Body of pancreas (tissue), 4 donors: ENCODE results near the gene PDE1A.

Experiments used
- CTCF ChIP-seq, 7 experiments: fragments of 450-650 bp in 4 of 7; fragments of 200-600 bp in 3 of 7; sonication (generic) in 3 of 7; IDR thresholded peaks; one replicate each; pipeline ENCODE4 v1.5.1; 2016 to 2019; ENCODE audit warnings: antibody characterized with exemption in 7 of 7
- POLR2A ChIP-seq, 3 donors: fragments of 450-650 bp; IDR thresholded peaks; one replicate each; pipeline ENCODE4 v1.6.1; 2016; ENCODE audit warnings: antibody characterized with exemption in 3 of 3, mild to moderate bottlenecking in 2 of 3

DNA sequence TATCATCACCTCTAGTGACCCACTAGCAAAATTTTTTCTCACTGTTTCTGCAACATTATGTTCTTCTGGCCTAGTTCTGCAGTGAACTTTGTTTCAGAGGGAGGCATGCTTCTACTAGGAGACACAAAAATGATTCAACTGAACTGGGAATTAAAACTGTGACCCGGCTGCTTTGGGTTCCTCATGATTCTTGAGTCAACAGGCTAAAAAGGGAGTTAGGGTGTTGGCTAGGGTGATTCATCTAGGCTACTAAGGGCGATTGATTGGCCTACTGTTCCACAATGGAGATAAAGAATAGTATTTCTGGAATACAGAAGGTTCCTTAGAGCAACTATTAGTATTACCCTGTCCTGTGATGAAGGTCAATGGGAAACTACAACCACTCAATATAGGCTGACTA, 261.6 kb downstream of the PDE1A start:
- no peak for TF ChIP-seq CTCF (IDR thresholded peaks at IDR 0.05)
- no peak for TF ChIP-seq POLR2A (IDR thresholded peaks at IDR 0.05)
